OCI-LY1 (cell line): Measurements from ENCODE around the gene SEMA6D.

Experiments
- H2AFZ ChIP-seq: fragments of 200-600 bp; sonication (generic), shearing (Covaris generic); 2 replicates; pipeline ENCODE4 v1.6.0; 2014; ENCODE audit warnings: antibody characterized with exemption, mild to moderate bottlenecking, low read length
- H3F3A ChIP-seq: fragments of 200-600 bp; sonication (generic), shearing (Covaris generic); 2 replicates; pipeline ENCODE4 v1.6.0; 2014; ENCODE audit warnings: mild to moderate bottlenecking, antibody characterized with exemption, low read length, moderate library complexity; ENCODE audit not compliant: insufficient read depth
- H3K27ac ChIP-seq: fragments of 200-600 bp; sonication (generic); 2 replicates; pipeline ENCODE4 v1.5.1; 2014; ENCODE audit warnings: low read length, mixed run types, mild to moderate bottlenecking, low read depth; ENCODE audit not compliant: poor library complexity, severe bottlenecking
- H3K27me3 ChIP-seq: fragments of 200-600 bp; sonication (generic); 2 replicates; pipeline ENCODE4 v1.6.0; 2014; ENCODE audit warnings: antibody characterized with exemption, mild to moderate bottlenecking, low read length, moderate library complexity; ENCODE audit not compliant: insufficient read depth
- H3K36me3 ChIP-seq: fragments of 200-600 bp; sonication (generic); 2 replicates; pipeline ENCODE4 v1.6.1; 2014; ENCODE audit warnings: mild to moderate bottlenecking, antibody characterized with exemption, low read length, moderate library complexity, mixed read lengths; ENCODE audit not compliant: insufficient read depth
- H3K4me1 ChIP-seq: fragments of 200-600 bp; sonication (generic); 2 replicates; pipeline ENCODE4 v1.5.1; 2014; ENCODE audit warnings: mild to moderate bottlenecking, low read length, moderate library complexity; ENCODE audit not compliant: insufficient read depth, severe bottlenecking
- H3K4me2 ChIP-seq: fragments of 200-600 bp; sonication (generic), shearing (Covaris generic); 2 replicates; pipeline ENCODE4 v1.6.1; 2014; ENCODE audit warnings: low read length
- H3K4me3 ChIP-seq: fragments of 200-600 bp; sonication (generic); 2 replicates; pipeline ENCODE4 v1.5.1; 2014; ENCODE audit warnings: low read length, low read depth, mild to moderate bottlenecking, mixed read lengths; ENCODE audit not compliant: poor library complexity, severe bottlenecking
- H3K79me2 ChIP-seq: fragments of 200-600 bp; shearing (Covaris generic); 2 replicates; pipeline ENCODE4 v1.6.1; 2016; ENCODE audit warnings: mixed run types, low read length, mixed read lengths; ENCODE audit not compliant: insufficient read depth
- H3K9ac ChIP-seq: fragments of 200-600 bp; sonication (generic), shearing (Covaris generic); 2 replicates; pipeline ENCODE4 v1.6.1; 2014; ENCODE audit warnings: mild to moderate bottlenecking, low read length, mixed read lengths
- H3K9me2 ChIP-seq: fragments of 200-600 bp; sonication (generic), shearing (Covaris generic); 2 replicates; pipeline ENCODE4 v1.6.1; 2014; ENCODE audit warnings: low read depth, mild to moderate bottlenecking, low read length, mixed read lengths
- H3K9me3 ChIP-seq: fragments of 200-600 bp; shearing (Covaris generic); 2 replicates; pipeline ENCODE4 v1.6.1; 2014; ENCODE audit warnings: low read length, mixed read lengths
- H4K20me1 ChIP-seq: fragments of 200-600 bp; sonication (generic), shearing (Covaris generic); 2 replicates; pipeline ENCODE4 v1.6.0; 2016; ENCODE audit warnings: mild to moderate bottlenecking, low read length; ENCODE audit not compliant: insufficient read depth
- CTCF ChIP-seq: fragments of 200-600 bp; sonication (generic), shearing (Covaris generic); IDR thresholded peaks from 2 replicates; pipeline ENCODE4 v1.5.1; 2017; ENCODE audit warnings: mild to moderate bottlenecking, antibody characterized with exemption, low read length, moderate library complexity, mixed read lengths
- EZH2 ChIP-seq: fragments of 200-600 bp; sonication (generic), shearing (Covaris generic); IDR thresholded peaks from 2 replicates; pipeline ENCODE4 v1.8.0; 2017; ENCODE audit warnings: borderline replicate concordance, mixed run types, mild to moderate bottlenecking, antibody characterized with exemption, low read length, moderate library complexity, mixed read lengths

SEMA6D gene

GRCh38 chr15:47801522-47801921 is 84.2 kb downstream of the SEMA6D start:
- H3K9ac ChIP-seq: no peak overlapping the region
- no peaks in the 10 kb centered on the region for H3K9me3 ChIP-seq
- H3F3A ChIP-seq: no peaks in the 10 kb centered on the region
- H3K27me3 ChIP-seq: no peaks in the 10 kb centered on the region
- no peak overlapping the region for H3K27ac ChIP-seq
- H3K4me3 ChIP-seq: no peak overlapping the region
- no peaks in the 10 kb centered on the region for H3K36me3 ChIP-seq
- H3K4me1 ChIP-seq: no peaks in the 10 kb centered on the region
- H2AFZ ChIP-seq: no peak overlapping the region
- H4K20me1 ChIP-seq: no peaks in the 10 kb centered on the region
- no peak overlapping the region for H3K4me2 ChIP-seq
- no peaks in the 10 kb centered on the region for H3K9me2 ChIP-seq
- no peak for TF ChIP-seq CTCF
- TF ChIP-seq EZH2: no peak
- H3K79me2 ChIP-seq: no peaks in the 10 kb centered on the region

- H3K9ac ChIP-seq: no peak overlapping the region
- no peak overlapping the region for H3K4me2 ChIP-seq
- no peak overlapping the region for H3K4me3 ChIP-seq
- no peaks in the 10 kb centered on the region for H3K4me1 ChIP-seq
- H3K79me2 ChIP-seq: no peaks in the 10 kb centered on the region
- H3K27me3 ChIP-seq: no peaks in the 10 kb centered on the region
- H3K9me2 ChIP-seq: no peaks in the 10 kb centered on the region
- no peaks in the 10 kb centered on the region for H3K9me3 ChIP-seq
- no peak overlapping the region for H2AFZ ChIP-seq
- TF ChIP-seq EZH2 (no peak), CTCF (no peak)
- no peaks in the 10 kb centered on the region for H3F3A ChIP-seq
- no peaks in the 10 kb centered on the region for H3K36me3 ChIP-seq
- no peaks in the 10 kb centered on the region for H4K20me1 ChIP-seq
- no peak overlapping the region for H3K27ac ChIP-seq
Observed at GRCh38 chr15:47802216-47802615, 84.9 kb downstream of the SEMA6D start.

- Histone ChIP-seq H3K27me3 (no peaks in the 10 kb centered on the region), H3K9ac (no peak overlapping the region), H3K9me3 (no peaks in the 10 kb centered on the region), H3K36me3 (no peaks in the 10 kb centered on the region), H3K79me2 (no peaks in the 10 kb centered on the region), H3F3A (no peaks in the 10 kb centered on the region), H3K4me1 (no peaks in the 10 kb centered on the region), H4K20me1 (no peaks in the 10 kb centered on the region), H2AFZ (no peak overlapping the region), H3K4me2 (no peak overlapping the region), H3K4me3 (no peak overlapping the region), H3K27ac (no peak overlapping the region), H3K9me2 (no peaks in the 10 kb centered on the region)
- no peak for TF ChIP-seq EZH2
- no peak for TF ChIP-seq CTCF
Observed at GRCh38 chr15:47803767-47804166, 86.5 kb downstream of the SEMA6D start.
